ENCODE results near the gene ELFN2. TPM values are rescaled to one million over a fixed set of nuclear protein-coding genes. Genes with fewer than 3 reads are reported as not detected.

ELFN2 gene
- total RNA-seq, 2 experiments from 2014 or later: 0.63 to 1.8 TPM

- TF ChIP-seq CTCF (conservative IDR thresholded peaks at IDR 0.05; ENCODE audit: low read length) (no peak), EZH2phosphoT487 (IDR thresholded peaks at IDR 0.05; ENCODE audit: borderline replicate concordance, low read depth, low read length) (no peak)
- no peak overlapping the region for H2AFZ ChIP-seq (ENCODE audit: low read length)
- no peaks in the 10 kb centered on the region for H4K20me1 ChIP-seq (ENCODE audit: insufficient read depth, low read length)
- no peaks in the 10 kb centered on the region for H3K36me3 ChIP-seq (ENCODE audit: insufficient read depth, low read length)
- H3K4me1 ChIP-seq (ENCODE audit: insufficient read depth, low read length, poor library complexity, severe bottlenecking): peaks cover 31% of the 10 kb centered on the region
- intact Hi-C loops (cut with micrococcal nuclease; ENCODE audit: unreplicated experiment): no loop called here
- POLR2A ChIA-PET: no interaction called here
- H3K79me2 ChIP-seq (ENCODE audit: insufficient read depth, low read depth, low read length): no peaks in the 10 kb centered on the region
- DNase-seq (ENCODE audit: low spot score): no peak
- no peaks in the 10 kb centered on the region for H3K9me3 ChIP-seq (ENCODE audit: low read length)
- CTCF ChIA-PET (ENCODE audit: unreplicated experiment): no interaction called here
- no peaks in the 10 kb centered on the region for H3K9me2 ChIP-seq (ENCODE audit: insufficient read depth, low read length)
- H3K4me3 ChIP-seq (ENCODE audit: low read depth, low read length, poor library complexity, severe bottlenecking): no peak overlapping the region
- H3K27ac ChIP-seq (ENCODE audit: low read depth, low read length, poor library complexity, severe bottlenecking): no peak overlapping the region
- BruUV-seq (replicated peaks): no TSS peak
- H3K4me2 ChIP-seq (ENCODE audit: low read length): no peak overlapping the region
Observed at GRCh38 chr22:37384691-37385090, 42.6 kb downstream of the ELFN2 start.

DNA sequence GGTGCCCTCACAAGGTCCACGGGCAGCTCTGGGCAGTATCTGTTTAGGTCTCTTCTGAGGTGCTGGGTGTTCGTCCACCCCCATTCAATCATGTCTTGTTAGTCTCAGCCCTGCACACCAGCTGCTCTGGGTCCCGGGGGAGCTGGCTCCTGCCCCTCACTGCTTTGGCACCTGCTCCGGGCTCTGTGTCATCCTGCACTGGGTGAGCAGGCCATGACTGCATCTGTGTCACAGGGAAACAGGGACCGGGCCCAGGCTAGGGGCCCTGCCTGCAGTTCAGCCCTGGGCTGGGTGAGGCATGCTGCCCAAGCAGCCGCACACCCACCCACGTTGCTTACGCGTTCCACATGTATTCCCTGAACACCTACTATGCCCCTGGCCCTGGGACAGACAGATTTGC is 43.9 kb downstream of the ELFN2 start:
- TF ChIP-seq EZH2phosphoT487 (IDR thresholded peaks at IDR 0.05; ENCODE audit: borderline replicate concordance, low read depth, low read length): no peak
- no peak for TF ChIP-seq CTCF (conservative IDR thresholded peaks at IDR 0.05; ENCODE audit: low read length)
- POLR2A ChIA-PET: interaction anchor here (0.6 kb wide), 1 partner anchor 100 kb away, joined by 6 read pairs; no protein-coding TSS in a partner anchor
- H3K27ac ChIP-seq (ENCODE audit: low read depth, low read length, poor library complexity, severe bottlenecking): peak overlapping the region; percentile 21
- no peaks in the 10 kb centered on the region for H3K36me3 ChIP-seq (ENCODE audit: insufficient read depth, low read length)
- CTCF ChIA-PET (ENCODE audit: unreplicated experiment): no interaction called here
- peak overlapping the region; percentile 2; the same call in 1 of the 2 replicates for H3K4me2 ChIP-seq (ENCODE audit: low read length)
- DNase-seq (ENCODE audit: low spot score): peak; percentile 87
- H3K79me2 ChIP-seq (ENCODE audit: insufficient read depth, low read depth, low read length): no peaks in the 10 kb centered on the region
- BruUV-seq (replicated peaks): no TSS peak
- H2AFZ ChIP-seq (ENCODE audit: low read length): no peak overlapping the region
- intact Hi-C loops (cut with micrococcal nuclease; ENCODE audit: unreplicated experiment): no loop called here
- H3K9me2 ChIP-seq (ENCODE audit: insufficient read depth, low read length): no peaks in the 10 kb centered on the region
- H3K4me3 ChIP-seq (ENCODE audit: low read depth, low read length, poor library complexity, severe bottlenecking): no peak overlapping the region
- H4K20me1 ChIP-seq (ENCODE audit: insufficient read depth, low read length): no peaks in the 10 kb centered on the region
- peaks cover 44% of the 10 kb centered on the region for H3K4me1 ChIP-seq (ENCODE audit: insufficient read depth, low read length, poor library complexity, severe bottlenecking)
- no peaks in the 10 kb centered on the region for H3K9me3 ChIP-seq (ENCODE audit: low read length)

- intact Hi-C loops (cut with micrococcal nuclease; ENCODE audit: unreplicated experiment): no loop called here
- Histone ChIP-seq H3K4me3 (ENCODE audit: low read depth, low read length, poor library complexity, severe bottlenecking) (no peak overlapping the region), H3K4me1 (ENCODE audit: insufficient read depth, low read length, poor library complexity, severe bottlenecking) (peaks cover 63% of the 10 kb centered on the region), H3K9me2 (ENCODE audit: insufficient read depth, low read length) (no peaks in the 10 kb centered on the region), H3K79me2 (ENCODE audit: insufficient read depth, low read depth, low read length) (no peaks in the 10 kb centered on the region), H3K9me3 (ENCODE audit: low read length) (no peaks in the 10 kb centered on the region), H2AFZ (ENCODE audit: low read length) (no peak overlapping the region; the same call in 1 of the 2 replicates), H3K27ac (ENCODE audit: low read depth, low read length, poor library complexity, severe bottlenecking) (no peak overlapping the region), H3K4me2 (ENCODE audit: low read length) (no peak overlapping the region), H3K36me3 (ENCODE audit: insufficient read depth, low read length) (no peaks in the 10 kb centered on the region), H4K20me1 (ENCODE audit: insufficient read depth, low read length) (no peaks in the 10 kb centered on the region)
- no TSS peak for BruUV-seq (replicated peaks)
- no peak for DNase-seq (ENCODE audit: low spot score)
- ChIA-PET POLR2A (interaction anchor here (0.7 kb wide), 1 partner anchor 533 kb away, joined by 7 read pairs; no protein-coding TSS in a partner anchor), CTCF (ENCODE audit: unreplicated experiment) (no interaction called here)
- TF ChIP-seq CTCF (conservative IDR thresholded peaks at IDR 0.05; ENCODE audit: low read length): no peak
- TF ChIP-seq EZH2phosphoT487 (IDR thresholded peaks at IDR 0.05; ENCODE audit: borderline replicate concordance, low read depth, low read length): no peak
Observed at GRCh38 chr22:37381489-37381888, 45.8 kb downstream of the ELFN2 start.

All from OCI-LY7 (cell line).